HTR-8/SVneo (cell line): ENCODE data around the gene FXYD7.
"Not testable (repeated sequence)": the region's sequence is repeated elsewhere in the genome, so short reads cannot be mapped to it uniquely, and the experiment has no call there.

Source experiments
- DNase-seq: peaks from one replicate; pipeline ENCODE4 v3.0.0; 2011; ENCODE audit warnings: low spot score, mixed read lengths; ENCODE audit not compliant: insufficient read length
- FAIRE-seq: peaks from 2 replicates; lab custom pipeline; 2011; peaks lifted over from hg19 to GRCh38; lab: Jason Lieb, UNC

Gene FXYD7

DNA sequence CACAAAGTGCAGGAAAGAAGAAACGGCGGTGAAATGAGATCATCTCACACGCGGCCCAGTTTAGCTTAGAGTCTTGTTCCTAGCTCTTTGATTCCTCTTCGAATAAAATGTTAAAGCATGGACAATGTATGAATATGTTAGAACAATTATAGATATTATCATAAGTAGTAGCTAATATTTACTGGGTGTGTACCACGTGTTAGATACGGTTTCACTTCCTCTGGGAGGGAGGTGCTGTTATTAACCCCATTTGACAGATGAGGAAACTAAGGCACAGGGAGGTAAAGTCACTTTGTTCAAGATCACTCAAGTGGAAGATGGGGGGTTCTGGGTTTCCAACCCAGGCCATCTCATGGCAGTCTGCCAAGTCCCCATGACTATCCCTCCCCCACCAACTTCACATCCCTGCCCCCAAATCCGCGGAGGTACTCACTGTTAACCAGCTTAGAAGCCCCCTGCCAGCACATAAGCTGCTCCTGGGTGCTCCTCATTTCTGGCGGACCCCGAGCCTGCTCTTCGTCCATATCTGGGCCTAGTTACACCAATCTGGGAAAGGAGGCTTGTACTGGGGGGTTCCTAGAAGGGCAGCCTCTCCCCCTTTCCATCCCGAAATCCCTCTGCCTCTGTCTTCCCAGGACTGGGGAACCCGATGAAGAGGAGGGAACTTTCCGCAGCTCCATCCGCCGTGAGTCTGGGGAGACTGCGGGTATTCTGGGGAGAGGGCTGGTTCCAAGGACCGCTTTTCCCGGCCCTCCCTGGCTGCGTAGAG, 1.0 kb upstream of the FXYD7 start:
- FAIRE-seq (no peak), DNase-seq (no peak)

DNA sequence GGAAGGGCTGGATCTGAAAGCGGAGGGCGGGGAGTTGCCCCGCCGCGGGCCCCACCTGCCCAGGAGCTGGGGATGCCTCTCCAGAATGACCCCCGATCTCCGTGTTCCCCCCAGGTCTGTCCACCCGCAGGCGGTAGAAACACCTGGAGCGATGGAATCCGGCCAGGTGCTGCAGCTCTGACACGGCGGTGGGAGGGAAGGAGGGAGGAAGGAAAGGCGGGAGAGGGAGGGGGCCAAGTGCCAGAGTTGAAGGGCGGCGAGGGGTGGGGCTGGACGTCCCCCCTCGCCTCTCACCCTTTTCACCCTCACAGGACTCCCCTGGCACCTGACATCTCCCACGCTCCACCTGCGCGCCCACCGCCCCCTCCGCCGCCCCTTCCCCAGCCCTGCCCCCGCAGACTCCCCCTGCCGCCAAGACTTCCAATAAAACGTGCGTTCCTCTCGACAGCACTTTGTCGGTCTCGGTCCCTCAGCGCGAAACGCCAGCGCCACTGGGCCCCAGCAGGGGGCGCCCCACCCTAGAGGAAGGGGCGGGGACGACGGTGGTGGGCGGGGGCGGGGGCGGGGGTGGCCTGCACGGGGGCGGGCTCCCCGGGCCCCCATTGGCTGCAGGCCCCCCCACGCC, 337 bp upstream of the FXYD7 start:
- DNase-seq (no peak), FAIRE-seq (peak; percentile 44)

DNA sequence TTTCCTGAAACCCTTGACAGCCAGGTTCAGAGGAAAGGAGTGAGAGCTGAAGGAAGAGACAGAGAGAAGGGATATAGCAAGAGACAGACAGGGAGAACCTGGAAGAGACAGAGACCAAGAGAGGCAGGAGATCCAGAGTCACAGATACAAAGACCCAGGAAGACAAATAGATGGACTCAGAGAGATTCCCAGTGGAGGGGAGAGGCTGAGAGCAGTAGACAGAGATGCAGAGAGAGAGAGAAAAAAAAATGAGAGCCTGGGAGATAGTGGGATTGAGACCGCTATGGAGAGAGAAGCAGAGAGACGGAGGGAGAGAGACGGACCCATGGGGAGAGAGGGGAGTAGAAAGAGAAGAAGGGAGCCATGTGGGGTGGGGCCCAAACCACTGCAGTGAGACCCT, 763 bp downstream of the FXYD7 start:
- no peak for FAIRE-seq
- DNase-seq, result no peak

GRCh38 chr19:35144259-35144599, 1.2 kb downstream of the FXYD7 start:
- no peak for FAIRE-seq
- DNase-seq, result no peak

GRCh38 chr19:35144600-35145436, 1.8 kb downstream of the FXYD7 start:
- no peak for FAIRE-seq

GRCh38 chr19:35146746-35147459, 3.8 kb downstream of the FXYD7 start:
- FAIRE-seq, result no peak
- no peak for DNase-seq

More at GRCh38 chr19:35144600-35145436, 1.8 kb downstream of the FXYD7 start:
- no peak for DNase-seq

- DNase-seq, result no peak
- no peak for FAIRE-seq
These were observed 6.4 kb downstream of the FXYD7 start for GRCh38 chr19:35149463-35149862.

GRCh38 chr19:35150445-35150844, 7.4 kb downstream of the FXYD7 start:
- FAIRE-seq (no peak), DNase-seq (no peak)

DNA sequence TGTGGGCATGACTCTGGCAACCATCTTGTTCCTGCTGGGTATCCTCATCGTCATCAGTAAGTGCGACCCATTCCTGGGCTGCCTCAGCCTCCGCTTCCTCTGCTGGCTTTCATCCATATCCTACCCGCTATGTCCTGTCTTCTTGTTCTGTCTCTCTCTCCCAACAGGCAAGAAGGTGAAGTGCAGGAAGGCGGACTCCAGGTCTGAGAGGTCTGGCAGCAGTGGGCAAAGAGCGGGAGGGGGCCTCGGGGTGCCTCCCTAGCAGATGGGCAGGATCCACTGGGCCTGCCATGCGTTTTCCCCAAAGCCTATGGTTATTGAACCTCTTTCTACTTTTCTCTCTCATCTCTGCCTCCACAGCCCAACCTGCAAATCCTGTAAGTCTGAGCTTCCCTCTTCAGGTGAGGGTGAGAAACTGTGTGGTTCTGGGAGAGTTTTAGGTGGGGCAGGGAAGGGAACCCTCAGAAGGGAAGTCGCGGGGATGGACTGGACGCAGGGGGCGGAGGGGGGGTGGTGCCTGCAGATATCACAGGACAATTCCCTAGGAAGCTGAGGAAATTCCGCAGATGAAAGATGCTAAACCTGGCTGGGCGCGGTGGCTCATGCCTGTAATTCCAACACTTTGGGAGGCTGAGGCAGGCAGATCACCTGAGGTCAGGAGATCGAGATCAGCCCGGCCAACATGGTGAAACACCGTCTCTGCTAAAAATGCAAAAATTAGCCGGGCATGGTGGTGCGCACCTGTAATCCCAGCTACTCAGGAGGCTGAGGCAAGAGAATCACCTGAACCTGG, 8.4 kb downstream of the FXYD7 start:
- no peak for FAIRE-seq
- no peak for DNase-seq

DNA sequence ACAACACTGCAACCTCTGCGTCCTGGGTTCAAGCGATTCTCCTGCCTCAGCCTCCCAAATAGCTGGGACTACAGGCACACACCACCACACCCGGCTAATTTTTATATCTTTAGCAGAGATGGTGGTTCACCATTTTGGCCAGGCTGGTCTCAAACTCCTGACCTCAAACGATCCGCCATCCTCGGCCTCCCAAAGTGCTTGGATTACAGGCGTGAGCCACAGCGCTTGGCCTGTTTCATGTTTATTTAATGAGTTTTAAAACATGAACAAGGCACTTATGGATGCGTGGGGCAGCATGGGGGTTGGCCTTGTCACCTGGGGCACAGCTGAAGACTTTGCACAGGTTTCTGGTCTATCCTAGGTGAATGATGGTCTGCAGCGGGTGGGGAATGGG, 10.1 kb downstream of the FXYD7 start:
- not testable (repeated sequence) for DNase-seq, FAIRE-seq

DNA sequence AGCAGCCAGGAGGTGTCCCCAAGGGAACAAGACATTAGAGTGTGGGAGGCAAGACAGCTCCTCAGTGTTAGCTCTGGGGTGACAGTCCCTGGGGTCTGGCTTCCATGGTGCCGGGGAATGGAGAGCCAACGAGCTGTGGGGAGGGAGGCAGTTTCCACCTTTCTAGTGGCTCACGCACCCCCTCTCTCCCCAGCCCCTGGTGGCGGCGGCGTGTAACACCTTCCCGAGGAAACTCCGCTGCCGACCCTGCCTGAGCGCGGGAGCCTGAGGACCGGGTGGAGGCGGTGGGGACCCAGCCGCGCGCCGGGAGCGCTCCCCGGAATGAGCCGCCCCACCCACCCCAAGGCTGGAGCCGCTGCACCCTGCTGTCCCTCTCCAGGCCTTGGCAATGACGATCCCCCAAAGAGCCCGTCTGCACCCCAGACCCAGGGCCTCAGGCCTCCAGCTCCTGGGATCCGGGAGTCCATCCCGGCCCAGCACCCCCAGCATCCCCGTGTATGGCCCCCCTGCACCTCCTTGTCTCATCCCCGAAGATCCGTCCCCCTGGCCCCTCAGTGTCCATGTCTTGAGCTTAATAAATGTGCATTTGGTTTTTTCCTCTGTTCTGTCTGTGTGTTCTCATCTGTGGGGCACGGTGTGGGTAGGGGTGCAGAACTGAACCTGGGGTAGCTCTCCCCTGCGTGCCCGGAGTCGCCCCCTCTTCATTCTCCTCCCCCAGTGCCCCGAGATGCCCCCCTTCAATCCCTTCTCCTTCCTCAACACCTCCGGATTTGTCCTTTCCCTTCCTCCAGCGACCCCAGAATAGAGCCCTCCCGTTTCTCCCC, 10.9 kb downstream of the FXYD7 start:
- DNase-seq (no peak), FAIRE-seq (no peak)

DNA sequence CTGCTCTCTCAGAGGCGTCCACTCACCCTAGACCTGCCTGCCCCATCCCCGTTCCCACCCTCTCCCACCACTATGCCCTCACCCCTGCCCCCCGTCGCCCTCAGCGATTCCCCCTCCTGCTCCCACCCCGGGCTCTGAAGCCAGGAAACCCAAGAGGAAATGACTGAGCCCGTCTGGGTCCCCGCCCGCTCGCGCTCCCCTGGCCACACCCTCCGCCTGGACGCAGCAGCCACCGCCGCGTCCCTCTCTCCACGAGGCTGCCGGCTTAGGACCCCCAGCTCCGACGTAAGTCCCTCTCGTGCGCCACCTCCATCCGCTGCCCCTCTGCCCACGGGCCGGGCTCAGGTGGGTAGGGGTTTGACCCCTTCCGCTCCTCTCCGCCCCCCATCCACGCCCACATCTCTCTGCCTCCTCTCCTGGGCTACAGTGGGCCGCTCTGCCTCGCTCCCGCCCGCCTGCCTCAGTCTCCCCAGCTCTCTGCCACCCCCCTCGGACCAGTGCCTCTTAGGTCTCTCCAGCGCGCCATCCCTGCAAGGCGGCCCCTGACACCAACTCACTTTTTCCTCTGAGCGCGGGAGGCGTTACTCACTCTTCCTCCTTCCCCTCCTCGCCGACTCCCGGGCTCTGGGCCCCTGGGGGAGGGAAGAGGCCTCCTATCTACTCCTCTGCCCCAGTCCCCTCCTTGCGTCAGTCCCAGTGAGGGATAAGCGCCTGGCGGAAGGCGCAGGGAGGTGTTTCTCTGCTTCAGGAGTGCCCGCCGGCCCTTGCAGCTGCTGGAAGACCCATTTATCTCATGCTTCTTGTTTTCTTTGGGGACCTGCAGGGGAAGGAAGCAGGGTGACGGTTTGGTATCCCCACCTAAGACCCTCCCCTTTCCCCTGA, 11.7 kb downstream of the FXYD7 start, which contains the start of gene FXYD5:
FXYD5 (plus strand) TSS at position 211 of the 882 bp plus-strand sequence. CDS start 816 bp downstream, outside the sequence.
- FAIRE-seq (peak; percentile 51), DNase-seq (peak; percentile 74)

GRCh38 chr19:35155441-35155840, 12.4 kb downstream of the FXYD7 start:
- no peak for FAIRE-seq
- no peak for DNase-seq

- DNase-seq, result no peak
- FAIRE-seq, result no peak
These were observed 13.1 kb downstream of the FXYD7 start for GRCh38 chr19:35155981-35156672.

- no peak for FAIRE-seq
- DNase-seq, result no peak
These were observed 13.6 kb downstream of the FXYD7 start for GRCh38 chr19:35156673-35157014.

DNA sequence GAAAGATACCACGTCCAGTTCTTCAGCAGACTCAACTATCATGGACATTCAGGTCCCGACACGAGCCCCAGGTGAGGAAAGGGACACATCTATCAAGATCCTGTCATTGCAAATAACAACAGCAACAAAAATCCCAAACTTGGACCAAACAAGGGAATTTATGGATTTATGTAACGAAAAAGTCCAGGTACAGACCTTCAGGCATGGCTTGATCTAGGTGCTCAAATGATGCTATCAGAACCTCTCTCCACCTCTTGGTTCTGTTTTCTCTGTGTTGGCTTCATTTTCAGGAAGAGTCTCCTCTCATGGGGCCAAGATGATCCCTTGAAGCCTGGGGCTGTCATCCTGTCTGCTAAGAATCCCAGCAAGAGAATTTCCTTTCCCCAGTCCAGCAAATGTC, 14.4 kb downstream of the FXYD7 start:
- no peak for FAIRE-seq
- DNase-seq, result no peak

GRCh38 chr19:35159606-35160005, 16.6 kb downstream of the FXYD7 start:
- DNase-seq, result no peak
- no peak for FAIRE-seq
